K562 (cell line): Measurements from ENCODE around the gene BCAN. TPM values are rescaled to one million over a fixed set of nuclear protein-coding genes. Genes with fewer than 3 reads are reported as not detected.

ENCODE experiments used
- ATF7 ChIP-seq: fragments of 450-650 bp; IDR thresholded peaks from 2 replicates; pipeline ENCODE4 v1.7.1; 2014; ENCODE audit warnings: mild to moderate bottlenecking, moderate library complexity
- BCL6 ChIP-seq: fragments of 250-450 bp; sonication (Bioruptor Pico); IDR thresholded peaks from 2 replicates; pipeline ENCODE4 v1.4.0; 2020
- C11orf30 ChIP-seq: fragments of 450-650 bp; IDR thresholded peaks from 2 replicates; pipeline ENCODE4 v1.6.1; 2016; ENCODE audit warnings: low read depth, mild to moderate bottlenecking
- DACH1 ChIP-seq: fragments of 450-650 bp; IDR thresholded peaks from 2 replicates; pipeline ENCODE4 v1.6.1; 2018; ENCODE audit not compliant: partially characterized antibody
- EP400 ChIP-seq: fragments of 450-650 bp; IDR thresholded peaks from 2 replicates; pipeline ENCODE4 v1.6.1; 2017; ENCODE audit warnings: antibody characterized with exemption, mild to moderate bottlenecking, moderate library complexity
- NR4A1 ChIP-seq, 2 experiments: fragments of 250-450 bp in 1 of 2; fragments of 450-650 bp in 1 of 2; sonication (Bioruptor Pico) in 1 of 2; IDR thresholded peaks; 2 replicates each; pipeline versions ENCODE4 v1.4.0 to v1.6.1; 2016 to 2020; ENCODE audit warnings: mild to moderate bottlenecking in 2 of 2, missing compliant biosample characterization in 1 of 2, missing genetic modification characterization in 1 of 2, moderate library complexity in 1 of 2
- PPARD ChIP-seq: fragments of 250-450 bp; sonication (Bioruptor Pico); IDR thresholded peaks from 2 replicates; pipeline ENCODE4 v1.8.0; 2022; ENCODE audit warnings: inconsistent platforms, mild to moderate bottlenecking, moderate library complexity
- SMAD3 ChIP-seq: fragments of 450-650 bp; formaldehyde crosslinking; conservative IDR thresholded peaks from 2 replicates; pipeline ENCODE4 v1.4.0; 2020; ENCODE audit warnings: mild to moderate bottlenecking
- SMAD4 ChIP-seq: fragments of 250-450 bp; sonication (Bioruptor Pico); conservative IDR thresholded peaks from 2 replicates; pipeline ENCODE4 v1.8.0; 2021; ENCODE audit warnings: inconsistent platforms, mild to moderate bottlenecking, moderate library complexity
- SMARCC2 ChIP-seq: fragments of 450-650 bp; IDR thresholded peaks from 2 replicates; pipeline ENCODE4 v1.6.1; 2017; ENCODE audit warnings: antibody characterized with exemption, moderate library complexity, mild to moderate bottlenecking, low read depth
- THRAP3 ChIP-seq: fragments of 450-650 bp; IDR thresholded peaks from 2 replicates; pipeline ENCODE4 v1.6.1; 2016; ENCODE audit warnings: mild to moderate bottlenecking, inconsistent platforms, borderline replicate concordance
- XRCC5 ChIP-seq: fragments of 200-400 bp; formaldehyde crosslinking; IDR thresholded peaks from 2 replicates; pipeline ENCODE4 v1.6.1; 2017; ENCODE audit warnings: low read depth, mild to moderate bottlenecking, low read length
- ZFX ChIP-seq: sonication (generic); formaldehyde crosslinking; IDR thresholded peaks from 2 replicates; pipeline ENCODE4 v1.8.0; 2022; ENCODE audit warnings: mild to moderate bottlenecking, missing genetic modification reagents, moderate library complexity
- ZNF133 ChIP-seq: fragments of 250-450 bp; sonication (Bioruptor Pico); IDR thresholded peaks from 2 replicates; pipeline ENCODE4 v1.4.0; 2020; ENCODE audit warnings: mild to moderate bottlenecking
- polyA plus RNA-seq, 8 experiments: library from polyadenylated mRNA; depleted of rRNA in 4 of 8; stranded (reverse) in 5 of 8; unstranded in 3 of 8; fragments of >200 nt; fragmentation: Nextera tagmentation in 2 of 8; fragmentation: Illumina TruSeq in 1 of 8; extraction: Ambion mirVana in 2 of 8; extraction: Trizol in 1 of 8; gene quantifications; 2 replicates each; pipeline versions ENCODE4 v1.2.1 to v1.2.3, GENCODE V29; 2011 to 2014; ENCODE audit warnings: inconsistent platforms in 1 of 8, missing spikeins in 1 of 8
- total RNA-seq, 7 experiments: library from RNA; depleted of rRNA in 6 of 7; stranded (reverse); fragments of >200 nt in 6 of 7; fragmentation: Illumina TruSeq in 2 of 7; extraction: Trizol in 2 of 7; gene quantifications; 2 replicates each; pipeline versions ENCODE4 v1.2.1 to v1.2.3, GENCODE V29; 2011 to 2021; ENCODE audit warnings: low replicate concordance in 1 of 7
- TF ChIP-seq, protein P1 (sequence below): fragments of 250-450 bp; sonication (Bioruptor Pico); IDR thresholded peaks from 2 replicates; pipeline ENCODE4 v1.9.0; 2021; ENCODE audit warnings: mild to moderate bottlenecking, inconsistent platforms
- TF ChIP-seq, protein P2 (sequence below): fragments of 250-450 bp; sonication (Bioruptor Pico); IDR thresholded peaks from 2 replicates; pipeline ENCODE4 v1.6.1; 2021; ENCODE audit warnings: mild to moderate bottlenecking
- TF ChIP-seq, protein P3 (sequence below), 2 experiments: IDR thresholded peaks; 2 replicates each; pipeline ENCODE4 v1.6.1; 2012; ENCODE audit warnings: improper control_type of control experiment in 2 of 2, low read depth in 2 of 2, low read length in 2 of 2, borderline replicate concordance in 1 of 2
- TF ChIP-seq, protein P4 (sequence below): sonication (generic); formaldehyde crosslinking; IDR thresholded peaks from 2 replicates; pipeline ENCODE4 v1.8.0; 2022; ENCODE audit warnings: mild to moderate bottlenecking, missing genetic modification reagents, borderline replicate concordance
- TF ChIP-seq, protein P5 (sequence below): fragments of 250-450 bp; sonication (Bioruptor Pico); IDR thresholded peaks from 2 replicates; pipeline ENCODE4 v1.8.0; 2022; ENCODE audit warnings: moderate library complexity, mild to moderate bottlenecking, inconsistent platforms

Gene BCAN
- total and polyA plus RNA-seq, 9 of the 15 experiments (the other 6 are each of a cell fraction or from before 2014, with no cell fraction given) = 0.04 to 0.33 (median 0.14) TPM; not detected in 5

DNA sequence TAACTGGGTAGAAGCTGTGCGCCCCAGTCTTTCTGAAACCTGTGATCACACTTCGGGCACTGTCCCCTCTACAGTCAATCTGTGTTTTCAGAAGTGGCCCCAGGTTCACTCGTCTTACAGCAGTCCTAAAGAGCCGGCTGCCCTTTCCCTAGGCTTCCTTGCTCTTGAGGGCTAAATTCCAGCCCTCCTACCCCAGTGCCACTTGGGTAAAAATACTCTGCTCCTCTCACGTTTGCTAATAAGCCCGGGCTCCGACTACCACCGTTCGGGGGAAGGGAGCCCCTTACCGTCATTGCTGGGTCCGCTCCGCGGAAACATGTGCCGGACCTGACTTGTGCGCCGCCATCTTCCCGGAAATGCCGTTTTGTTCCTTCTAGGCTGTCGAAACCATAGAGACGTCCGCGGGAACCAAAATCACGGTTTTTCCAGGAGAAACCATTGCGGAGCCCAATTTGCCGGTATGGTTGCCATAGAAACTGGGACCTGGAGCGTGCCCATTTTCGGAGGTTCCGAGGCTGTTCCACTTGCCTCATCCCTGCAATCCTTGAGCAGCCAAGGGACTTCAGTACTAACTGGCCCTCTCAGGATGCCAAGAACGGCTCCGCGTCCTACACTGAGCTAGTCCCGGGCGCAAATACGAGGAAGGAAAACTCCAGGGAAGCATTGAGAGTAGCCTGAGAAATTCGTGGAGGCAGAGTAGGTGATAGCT is 40.6 kb upstream of the BCAN start, which contains the start of gene GPATCH4 (continued):
- TF ChIP-seq, protein P1, sequence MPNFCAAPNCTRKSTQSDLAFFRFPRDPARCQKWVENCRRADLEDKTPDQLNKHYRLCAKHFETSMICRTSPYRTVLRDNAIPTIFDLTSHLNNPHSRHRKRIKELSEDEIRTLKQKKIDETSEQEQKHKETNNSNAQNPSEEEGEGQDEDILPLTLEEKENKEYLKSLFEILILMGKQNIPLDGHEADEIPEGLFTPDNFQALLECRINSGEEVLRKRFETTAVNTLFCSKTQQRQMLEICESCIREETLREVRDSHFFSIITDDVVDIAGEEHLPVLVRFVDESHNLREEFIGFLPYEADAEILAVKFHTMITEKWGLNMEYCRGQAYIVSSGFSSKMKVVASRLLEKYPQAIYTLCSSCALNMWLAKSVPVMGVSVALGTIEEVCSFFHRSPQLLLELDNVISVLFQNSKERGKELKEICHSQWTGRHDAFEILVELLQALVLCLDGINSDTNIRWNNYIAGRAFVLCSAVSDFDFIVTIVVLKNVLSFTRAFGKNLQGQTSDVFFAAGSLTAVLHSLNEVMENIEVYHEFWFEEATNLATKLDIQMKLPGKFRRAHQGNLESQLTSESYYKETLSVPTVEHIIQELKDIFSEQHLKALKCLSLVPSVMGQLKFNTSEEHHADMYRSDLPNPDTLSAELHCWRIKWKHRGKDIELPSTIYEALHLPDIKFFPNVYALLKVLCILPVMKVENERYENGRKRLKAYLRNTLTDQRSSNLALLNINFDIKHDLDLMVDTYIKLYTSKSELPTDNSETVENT = 0 out of 2 replicates have a peak, but pooled peaks have one; percentile 8
- no peak for TF ChIP-seq SMAD3 (CRISPR knock-in tag)
- peak; percentile 41; the same call in 1 of the 2 replicates for TF ChIP-seq SMAD4
- TF ChIP-seq, protein P2, sequence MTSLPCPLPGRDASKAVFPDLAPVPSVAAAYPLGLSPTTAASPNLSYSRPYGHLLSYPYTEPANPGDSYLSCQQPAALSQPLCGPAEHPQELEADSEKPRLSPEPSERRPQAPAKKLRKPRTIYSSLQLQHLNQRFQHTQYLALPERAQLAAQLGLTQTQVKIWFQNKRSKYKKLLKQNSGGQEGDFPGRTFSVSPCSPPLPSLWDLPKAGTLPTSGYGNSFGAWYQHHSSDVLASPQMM (CRISPR knock-in tag) = no peak
- TF ChIP-seq, protein P3, sequence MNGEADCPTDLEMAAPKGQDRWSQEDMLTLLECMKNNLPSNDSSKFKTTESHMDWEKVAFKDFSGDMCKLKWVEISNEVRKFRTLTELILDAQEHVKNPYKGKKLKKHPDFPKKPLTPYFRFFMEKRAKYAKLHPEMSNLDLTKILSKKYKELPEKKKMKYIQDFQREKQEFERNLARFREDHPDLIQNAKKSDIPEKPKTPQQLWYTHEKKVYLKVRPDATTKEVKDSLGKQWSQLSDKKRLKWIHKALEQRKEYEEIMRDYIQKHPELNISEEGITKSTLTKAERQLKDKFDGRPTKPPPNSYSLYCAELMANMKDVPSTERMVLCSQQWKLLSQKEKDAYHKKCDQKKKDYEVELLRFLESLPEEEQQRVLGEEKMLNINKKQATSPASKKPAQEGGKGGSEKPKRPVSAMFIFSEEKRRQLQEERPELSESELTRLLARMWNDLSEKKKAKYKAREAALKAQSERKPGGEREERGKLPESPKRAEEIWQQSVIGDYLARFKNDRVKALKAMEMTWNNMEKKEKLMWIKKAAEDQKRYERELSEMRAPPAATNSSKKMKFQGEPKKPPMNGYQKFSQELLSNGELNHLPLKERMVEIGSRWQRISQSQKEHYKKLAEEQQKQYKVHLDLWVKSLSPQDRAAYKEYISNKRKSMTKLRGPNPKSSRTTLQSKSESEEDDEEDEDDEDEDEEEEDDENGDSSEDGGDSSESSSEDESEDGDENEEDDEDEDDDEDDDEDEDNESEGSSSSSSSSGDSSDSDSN (IDR thresholded peaks at IDR 0.05; ENCODE audit: borderline replicate concordance in 1 of 2, low read depth in 2 of 2, low read length in 2 of 2) = no peak
- TF ChIP-seq, protein P4, sequence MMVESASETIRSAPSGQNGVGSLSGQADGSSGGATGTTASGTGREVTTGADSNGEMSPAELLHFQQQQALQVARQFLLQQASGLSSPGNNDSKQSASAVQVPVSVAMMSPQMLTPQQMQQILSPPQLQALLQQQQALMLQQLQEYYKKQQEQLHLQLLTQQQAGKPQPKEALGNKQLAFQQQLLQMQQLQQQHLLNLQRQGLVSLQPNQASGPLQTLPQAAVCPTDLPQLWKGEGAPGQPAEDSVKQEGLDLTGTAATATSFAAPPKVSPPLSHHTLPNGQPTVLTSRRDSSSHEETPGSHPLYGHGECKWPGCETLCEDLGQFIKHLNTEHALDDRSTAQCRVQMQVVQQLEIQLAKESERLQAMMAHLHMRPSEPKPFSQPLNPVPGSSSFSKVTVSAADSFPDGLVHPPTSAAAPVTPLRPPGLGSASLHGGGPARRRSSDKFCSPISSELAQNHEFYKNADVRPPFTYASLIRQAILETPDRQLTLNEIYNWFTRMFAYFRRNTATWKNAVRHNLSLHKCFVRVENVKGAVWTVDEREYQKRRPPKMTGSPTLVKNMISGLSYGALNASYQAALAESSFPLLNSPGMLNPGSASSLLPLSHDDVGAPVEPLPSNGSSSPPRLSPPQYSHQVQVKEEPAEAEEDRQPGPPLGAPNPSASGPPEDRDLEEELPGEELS (CRISPR knock-in tag) = no peak
- TF ChIP-seq EP400 = peak; percentile 96
- no peak for TF ChIP-seq ZNF133 (CRISPR knock-in tag)
- TF ChIP-seq C11orf30 = peak; percentile 83
- no peak for TF ChIP-seq THRAP3
- TF ChIP-seq XRCC5 = no peak
- TF ChIP-seq SMARCC2 = no peak
- no peak for TF ChIP-seq PPARD (CRISPR knock-in tag)
- TF ChIP-seq, protein P5, sequence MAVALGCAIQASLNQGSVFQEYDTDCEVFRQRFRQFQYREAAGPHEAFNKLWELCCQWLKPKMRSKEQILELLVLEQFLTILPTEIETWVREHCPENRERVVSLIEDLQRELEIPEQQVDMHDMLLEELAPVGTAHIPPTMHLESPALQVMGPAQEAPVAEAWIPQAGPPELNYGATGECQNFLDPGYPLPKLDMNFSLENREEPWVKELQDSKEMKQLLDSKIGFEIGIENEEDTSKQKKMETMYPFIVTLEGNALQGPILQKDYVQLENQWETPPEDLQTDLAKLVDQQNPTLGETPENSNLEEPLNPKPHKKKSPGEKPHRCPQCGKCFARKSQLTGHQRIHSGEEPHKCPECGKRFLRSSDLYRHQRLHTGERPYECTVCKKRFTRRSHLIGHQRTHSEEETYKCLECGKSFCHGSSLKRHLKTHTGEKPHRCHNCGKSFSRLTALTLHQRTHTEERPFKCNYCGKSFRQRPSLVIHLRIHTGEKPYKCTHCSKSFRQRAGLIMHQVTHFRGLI (CRISPR knock-in tag) = peak; percentile 30; the same call in 1 of the 2 replicates
- TF ChIP-seq ZFX (CRISPR knock-in tag) = 0 out of 2 replicates have a peak, but pooled peaks have one; percentile 27
- TF ChIP-seq NR4A1 (CRISPR knock-in tag; IDR thresholded peaks at IDR 0.05) = no peak
- TF ChIP-seq NR4A1 (tag; IDR thresholded peaks at IDR 0.05) = peak; percentile 81
- no peak for TF ChIP-seq DACH1
- peak; percentile 69 for TF ChIP-seq ATF7
- TF ChIP-seq BCL6 (CRISPR knock-in tag) = no peak
